ENCODE results near the gene MBTPS2.
"Not testable (repeated sequence)": the region's sequence is repeated elsewhere in the genome, so short reads cannot be mapped to it uniquely, and the experiment has no call there.

DNA sequence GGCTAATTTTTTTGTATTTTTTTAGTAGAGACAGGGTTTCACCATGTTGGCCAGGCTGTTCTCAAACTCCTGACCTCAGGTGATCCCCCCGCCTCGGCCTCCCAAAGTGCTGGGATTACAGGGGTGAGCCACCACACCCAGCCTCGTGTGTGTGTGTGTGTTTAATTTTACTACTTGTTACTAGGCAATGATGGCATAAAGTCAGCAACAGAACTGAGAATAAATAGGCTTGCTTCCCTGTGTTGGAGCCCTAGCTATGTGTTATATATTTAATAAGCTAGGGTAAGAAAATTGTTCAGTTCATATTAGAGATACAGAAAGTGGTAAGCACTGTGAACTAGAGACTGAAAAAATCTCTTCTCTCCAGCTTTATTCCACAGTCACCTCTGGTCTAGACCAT lies 34.8 kb downstream of the MBTPS2 start:
- TF ChIP-seq ZNF239, ZNF596, CTCF, ZNF324 (tag by site-specific recombination; IDR thresholded peaks at IDR 0.05): not testable (repeated sequence)
